ENCODE results near the gene KLHL25.
"Not testable (repeated sequence)": the region's sequence is repeated elsewhere in the genome, so short reads cannot be mapped to it uniquely, and the experiment has no call there.

The KLHL25 gene

DNA sequence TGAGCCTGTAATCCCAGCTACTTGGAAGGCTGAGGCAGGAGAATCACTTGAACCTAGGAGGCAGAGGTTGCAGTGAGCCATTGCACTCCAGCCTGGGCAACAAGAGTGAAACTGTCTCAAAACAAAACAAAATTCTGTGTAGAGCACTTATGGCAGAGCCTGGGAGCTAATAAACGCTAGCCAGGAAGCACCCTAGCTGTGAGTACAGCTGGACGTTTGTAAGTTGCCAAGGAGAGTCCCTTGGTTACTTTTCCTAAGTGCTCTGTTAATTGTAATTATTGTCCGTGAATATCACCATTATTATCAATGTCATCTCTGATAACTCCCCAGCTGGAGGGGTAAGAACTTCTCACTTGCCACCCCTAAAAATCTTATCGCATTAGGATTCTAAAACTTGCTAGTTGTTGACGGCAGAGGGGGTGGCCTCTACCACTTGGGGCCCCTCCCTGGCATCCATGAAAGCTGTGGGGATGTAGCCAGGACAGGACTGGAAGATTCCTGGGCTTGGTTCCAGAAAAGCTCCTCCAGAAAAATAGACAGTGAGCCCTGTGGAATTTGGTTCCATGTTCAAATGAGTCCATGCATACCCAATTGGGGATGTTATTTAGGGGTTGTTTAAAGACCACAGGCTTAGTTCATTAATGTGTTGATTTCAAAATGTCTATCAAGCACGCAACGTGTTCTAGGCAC, 9.9 kb upstream of the KLHL25 start:
- no peak for DNase-seq (ENCODE audit: low spot score)

DNA sequence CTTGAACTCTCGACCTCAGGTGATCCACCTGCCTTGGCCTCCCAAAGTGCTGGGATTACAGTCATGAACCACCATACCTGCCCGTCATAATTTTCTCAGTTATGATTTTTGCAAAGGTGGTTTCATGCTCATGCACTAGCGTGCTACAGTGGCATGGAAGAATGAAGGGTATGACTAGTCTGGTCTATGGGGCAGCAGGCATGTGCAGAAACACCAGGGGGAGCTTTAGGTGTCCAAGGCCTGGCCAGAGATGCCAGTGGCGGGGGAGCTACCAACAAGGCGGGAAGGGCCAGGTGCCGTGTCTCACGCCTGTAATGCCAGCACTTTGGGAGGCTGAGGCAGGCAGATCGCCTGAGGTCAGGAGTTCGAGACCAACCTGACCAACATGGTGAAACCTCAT, 7.9 kb upstream of the KLHL25 start:
- not testable (repeated sequence) for DNase-seq (ENCODE audit: low spot score)

DNA sequence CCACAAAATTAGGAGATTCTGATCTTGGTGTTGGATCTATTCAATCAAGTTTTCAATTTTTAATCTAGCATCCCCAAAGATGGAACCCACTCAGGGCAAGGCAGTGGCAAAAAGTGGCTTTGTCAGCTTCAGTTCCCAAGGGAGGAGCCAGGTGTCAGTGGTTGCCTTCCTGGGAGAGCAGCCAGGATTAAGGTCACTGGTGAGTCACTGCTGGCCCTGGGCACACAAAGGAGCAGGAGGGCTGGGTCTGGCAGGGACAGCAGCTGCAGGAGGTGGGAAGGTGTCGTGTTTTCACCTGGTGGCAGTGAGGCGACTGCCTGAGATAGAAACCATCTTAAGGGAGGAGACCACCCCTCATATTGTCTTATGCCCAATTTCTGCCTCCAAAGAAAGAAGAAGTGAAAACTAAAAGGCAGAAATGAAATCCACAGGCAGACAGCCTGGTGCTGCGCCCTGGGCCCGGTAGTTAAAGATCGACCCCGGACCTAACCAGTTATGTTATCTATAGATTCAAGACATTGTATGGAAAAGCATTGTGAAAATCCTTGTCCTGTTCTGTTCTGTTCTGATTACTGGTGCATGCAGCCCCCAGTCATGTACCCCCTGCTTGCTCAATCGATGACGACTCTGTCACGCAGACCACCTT, 5.9 kb upstream of the KLHL25 start:
- no peak for DNase-seq (ENCODE audit: low spot score)

DNA sequence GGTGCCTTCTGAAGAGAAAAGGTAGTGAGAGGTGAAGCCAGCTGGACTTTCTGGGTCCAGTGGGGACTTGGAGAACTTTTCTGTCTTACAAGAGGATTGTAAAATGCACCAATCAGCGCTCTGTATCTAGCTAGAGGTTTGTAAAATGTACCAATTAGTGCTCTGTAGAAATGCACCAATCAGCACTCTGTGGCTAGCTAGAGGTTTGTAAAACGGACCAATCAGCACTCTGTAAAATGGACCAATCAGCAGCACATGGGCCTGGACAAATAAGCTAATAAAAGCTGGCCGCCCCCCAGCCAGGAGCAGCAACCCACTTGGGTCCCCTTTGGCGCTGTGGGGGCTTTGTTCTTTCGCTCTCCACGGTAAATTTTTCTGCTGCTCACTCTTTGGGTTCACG, 1.6 kb upstream of the KLHL25 start:
- not testable (repeated sequence) for DNase-seq (ENCODE audit: low spot score)

DNA sequence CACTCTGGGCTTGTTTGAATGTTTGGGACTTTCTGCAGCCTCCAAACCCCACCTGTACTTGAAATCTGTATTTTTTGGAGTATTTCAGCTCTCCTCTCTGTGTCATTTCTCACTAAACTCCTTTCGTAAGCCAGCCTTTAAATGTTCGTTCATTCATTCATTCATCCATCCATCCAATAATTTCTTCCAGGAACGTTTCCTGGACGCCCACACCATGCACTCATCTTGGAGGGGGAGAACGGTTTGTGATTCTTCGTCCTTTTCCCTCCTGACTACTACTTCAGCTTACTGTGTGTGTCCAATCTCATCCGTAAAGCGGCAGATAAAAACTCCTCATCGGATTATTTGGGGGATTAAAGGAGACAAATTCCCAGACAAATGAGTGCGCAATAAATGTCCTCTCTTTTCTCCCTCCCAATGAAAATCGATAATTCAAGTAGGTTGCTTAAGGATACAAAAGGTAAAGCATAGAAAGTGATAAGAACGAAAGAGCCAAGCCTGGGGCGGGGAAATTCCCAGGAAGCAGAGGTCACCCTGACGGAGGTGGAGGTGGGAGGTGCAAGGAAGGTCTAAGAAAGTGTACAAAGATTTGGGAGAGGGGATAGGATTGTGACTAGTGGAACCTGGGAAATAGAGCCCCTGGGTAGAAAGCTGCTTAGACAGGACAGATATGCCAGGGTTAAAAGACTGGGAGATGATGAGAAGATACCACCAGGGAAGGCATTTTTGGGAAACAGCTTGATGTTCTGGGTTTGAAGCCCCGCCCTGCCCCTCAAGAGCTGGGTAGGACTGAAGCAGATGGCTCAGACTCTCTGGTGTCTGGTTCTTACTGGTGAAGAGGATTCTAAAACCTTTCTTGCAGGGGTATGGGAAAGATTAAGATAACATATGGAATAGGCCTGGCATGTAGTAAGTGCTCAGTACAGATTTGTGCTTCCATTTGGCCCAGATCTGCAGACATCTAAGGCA, 896 bp upstream of the KLHL25 start:
- DNase-seq (ENCODE audit: low spot score): no peak

DNA sequence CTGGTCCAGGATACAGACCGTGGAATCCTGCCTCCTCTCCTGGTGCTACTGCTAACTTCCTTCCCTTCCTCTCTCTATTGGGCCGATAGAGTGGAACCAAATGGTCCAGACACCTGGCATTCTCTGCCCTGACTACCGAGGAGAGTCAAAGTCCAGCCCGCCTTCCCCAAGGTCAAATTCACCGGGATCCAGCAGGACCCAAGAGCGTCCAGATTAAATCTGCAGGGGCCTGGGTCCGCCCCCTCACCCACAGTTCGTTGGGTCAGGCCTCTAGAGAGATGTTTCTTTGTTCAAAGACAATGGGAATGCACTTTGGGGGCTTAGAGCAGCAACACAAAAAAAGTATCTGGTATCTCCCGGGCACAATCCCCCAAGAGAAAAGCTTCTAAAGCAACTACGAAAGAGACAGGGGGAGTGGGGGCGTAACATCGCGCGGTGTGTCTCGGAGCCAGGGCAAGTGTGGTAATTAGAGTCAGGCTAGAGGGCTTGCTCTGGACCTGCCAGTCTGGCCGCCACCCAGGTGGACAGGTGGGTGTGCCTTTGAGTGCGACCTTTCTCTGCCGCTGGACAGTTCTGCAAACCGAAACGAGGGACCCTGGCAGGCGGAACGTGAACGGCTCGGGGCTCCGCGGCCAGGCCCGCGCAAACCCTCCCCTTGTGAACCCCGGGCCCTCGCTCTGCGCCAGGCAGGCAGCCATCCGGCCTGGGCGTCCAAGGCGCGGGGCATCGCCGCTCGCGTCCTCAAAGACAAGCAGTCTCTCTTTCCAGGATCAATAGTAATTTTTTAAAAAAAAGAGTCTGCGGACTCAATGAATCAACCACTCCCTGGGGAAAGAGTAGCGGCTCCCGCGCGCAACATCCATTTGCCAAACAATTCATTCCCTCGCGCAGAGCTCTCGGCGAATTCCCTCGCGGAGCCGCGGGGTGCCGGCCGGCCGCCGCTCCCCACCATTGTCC, 806 bp downstream of the KLHL25 start:
- no peak for DNase-seq (ENCODE audit: low spot score)

DNA sequence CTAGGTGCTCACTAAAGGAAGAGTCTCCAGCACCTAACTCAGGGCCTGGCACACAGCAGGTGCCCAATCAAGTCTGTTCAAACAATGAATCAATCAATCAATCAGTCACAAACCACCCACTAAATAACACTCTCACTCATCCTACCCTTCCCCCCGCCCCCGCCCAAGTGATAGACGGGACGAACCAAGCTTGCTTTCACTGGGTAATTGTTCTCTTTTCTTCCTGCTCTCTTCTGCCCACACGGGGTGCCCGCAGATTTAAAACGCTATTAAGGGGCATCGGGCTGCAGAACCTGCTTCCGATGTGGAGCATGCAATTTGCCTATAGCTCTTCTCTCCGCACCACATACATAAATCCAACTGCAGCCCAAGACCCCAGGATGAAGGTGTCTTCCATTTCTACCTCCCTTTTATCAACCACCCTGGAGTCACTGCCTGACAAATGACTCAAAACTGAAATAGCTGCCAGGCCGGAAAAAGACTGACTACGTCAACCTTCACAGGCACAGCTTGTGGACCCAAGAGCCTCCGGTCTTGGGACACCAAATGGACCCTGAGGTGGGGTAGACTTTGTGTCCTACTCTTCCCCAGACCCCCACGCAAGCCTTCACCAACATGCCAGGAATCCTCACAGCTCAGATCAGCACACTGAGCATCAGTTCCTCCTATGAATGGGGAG, 1.7 kb downstream of the KLHL25 start:
- DNase-seq (ENCODE audit: low spot score): no peak

DNA sequence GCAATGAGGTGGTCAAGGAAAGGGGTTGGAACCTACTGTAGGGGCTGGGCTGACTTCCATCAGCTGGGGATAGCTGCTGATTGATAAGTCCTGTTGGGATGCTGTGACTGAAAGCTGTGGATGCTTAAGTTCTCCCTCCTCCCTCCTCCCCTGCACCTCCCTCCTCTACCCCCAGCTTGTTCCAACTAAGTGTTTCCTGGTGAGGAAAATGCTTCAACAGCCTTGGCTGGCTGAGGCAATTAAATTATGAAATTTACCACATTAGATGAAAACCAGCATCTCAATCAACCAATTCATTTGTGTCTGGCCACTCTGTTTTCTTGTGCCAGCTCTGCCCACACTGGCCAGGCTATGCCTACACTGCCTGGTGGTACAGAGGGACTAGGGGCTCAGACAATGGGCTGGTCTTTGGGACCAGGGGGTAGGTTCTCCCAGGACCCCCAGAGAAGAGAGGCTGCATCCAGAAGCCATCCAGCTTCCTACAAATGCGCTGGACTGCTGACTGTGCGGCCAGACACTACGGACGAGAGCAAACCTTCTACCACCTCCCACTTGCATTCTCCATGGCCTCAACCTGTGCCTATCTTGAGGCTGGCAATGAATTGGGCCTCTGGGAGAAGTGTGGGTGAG, 2.5 kb downstream of the KLHL25 start:
- no peak for DNase-seq (ENCODE audit: low spot score)

DNA sequence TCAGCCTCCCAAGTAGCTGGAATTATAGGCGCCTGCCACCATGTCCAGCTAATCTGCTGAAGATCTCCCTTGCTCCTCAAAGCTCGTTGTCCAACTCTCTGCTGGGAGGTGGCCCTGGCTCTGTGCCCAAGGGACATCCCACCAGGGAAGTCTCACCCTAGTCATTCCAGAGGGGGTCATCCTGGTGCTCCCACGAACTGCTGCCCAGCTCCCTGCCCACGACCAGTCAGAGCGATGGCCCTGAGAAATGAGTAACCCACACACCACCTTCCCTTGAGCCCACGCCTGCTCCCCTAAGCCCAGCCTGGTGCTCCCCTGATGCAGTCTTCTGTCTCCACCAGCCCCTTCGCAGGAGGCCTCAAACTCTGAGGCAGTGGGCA, 5.2 kb downstream of the KLHL25 start:
- DNase-seq (ENCODE audit: low spot score): no peak

DNA sequence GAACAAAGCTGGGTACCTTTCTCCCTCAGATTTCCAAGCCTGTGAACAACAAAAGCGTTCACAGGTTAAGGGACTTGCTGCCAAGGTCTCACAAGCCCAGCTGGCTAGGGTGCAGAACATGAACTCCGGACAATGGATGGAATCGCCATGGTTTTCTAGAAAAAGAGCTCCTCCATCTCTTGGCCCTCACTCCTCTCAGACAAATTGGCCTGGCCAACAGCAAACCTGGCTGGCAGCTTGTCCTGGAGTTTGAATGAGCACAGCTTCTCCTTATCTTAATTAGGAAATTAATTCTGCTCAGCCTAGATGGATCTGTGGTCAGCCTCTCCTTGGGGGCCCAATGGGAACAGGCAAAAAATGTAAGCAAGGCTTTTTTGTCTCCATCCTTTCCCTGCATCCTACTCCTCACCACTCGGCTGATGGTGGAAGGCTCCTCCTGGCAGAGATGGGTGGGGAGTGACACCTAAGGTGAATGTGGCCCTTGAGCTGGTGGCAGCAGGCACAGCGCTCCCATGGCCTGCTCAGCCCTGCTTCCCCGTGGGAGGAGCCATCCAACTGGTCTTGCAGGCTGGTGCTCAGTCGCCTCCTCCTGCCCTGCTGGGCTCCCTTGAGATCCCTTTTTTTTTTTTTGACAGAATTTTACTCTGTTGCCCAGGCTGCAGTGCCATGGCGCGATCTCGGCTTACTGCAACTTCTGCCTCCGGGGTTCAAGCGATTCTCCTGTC, 5.8 kb downstream of the KLHL25 start:
- no peak for DNase-seq (ENCODE audit: low spot score)

DNA sequence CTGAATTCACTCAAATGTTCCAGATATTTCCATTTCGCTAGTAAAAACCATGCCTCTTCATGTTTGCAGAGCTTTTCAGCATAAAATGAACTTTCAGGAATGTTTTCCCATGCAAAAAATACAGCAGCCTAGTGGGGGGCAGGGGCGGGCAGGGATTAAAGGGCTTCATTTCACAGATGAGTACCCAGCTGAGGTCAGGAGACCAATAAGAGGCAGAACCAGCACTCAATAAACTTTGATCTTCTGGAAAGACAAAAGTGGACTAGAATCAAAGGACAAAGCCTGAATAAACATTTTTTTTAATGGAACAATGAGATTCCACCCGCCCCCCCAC, 8.0 kb downstream of the KLHL25 start:
- DNase-seq (ENCODE audit: low spot score): no peak

DNA sequence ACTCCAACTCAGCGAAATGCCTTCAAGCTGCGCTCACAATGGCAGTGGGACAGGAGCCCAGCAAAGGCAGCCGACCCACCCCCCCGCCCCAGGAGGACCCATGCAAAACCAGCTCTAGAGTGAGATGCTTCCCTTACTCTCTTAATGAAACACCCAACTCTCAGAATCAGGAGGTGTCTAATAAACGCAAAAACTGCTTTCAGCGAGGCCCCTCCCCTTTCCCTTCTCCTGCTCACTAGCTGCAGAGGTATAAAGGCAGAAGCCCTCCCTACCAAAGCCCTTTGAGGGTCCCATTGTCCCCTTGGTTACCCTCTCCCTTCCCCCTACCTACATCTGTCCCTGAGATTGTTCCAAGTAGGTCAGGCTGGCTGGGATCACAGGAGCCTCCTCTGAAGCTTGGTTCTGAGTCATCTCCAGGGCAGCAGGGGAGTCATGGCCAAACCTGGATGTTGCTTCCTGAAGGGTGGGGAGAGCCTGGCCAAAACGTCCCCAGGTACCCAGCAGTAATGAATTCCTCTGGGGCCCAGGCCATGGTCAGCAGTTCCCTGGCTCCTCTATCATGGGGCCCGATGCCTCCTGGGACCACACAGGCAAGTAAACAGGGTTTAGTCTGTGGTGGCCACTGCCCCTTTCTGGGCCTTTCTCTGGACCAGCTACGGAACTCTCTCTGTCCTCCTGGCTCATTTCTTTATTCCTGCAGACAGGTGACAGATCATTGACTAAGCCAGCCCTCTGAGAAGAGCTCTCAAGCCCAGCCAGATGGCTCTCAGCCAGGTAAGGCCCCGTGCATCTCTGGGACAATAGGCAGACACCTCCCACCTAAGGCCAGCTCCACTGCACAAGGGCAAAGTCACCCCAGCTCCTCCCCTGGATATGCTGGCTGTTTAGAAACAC, 8.6 kb downstream of the KLHL25 start:
- no peak for DNase-seq (ENCODE audit: low spot score)

DNA sequence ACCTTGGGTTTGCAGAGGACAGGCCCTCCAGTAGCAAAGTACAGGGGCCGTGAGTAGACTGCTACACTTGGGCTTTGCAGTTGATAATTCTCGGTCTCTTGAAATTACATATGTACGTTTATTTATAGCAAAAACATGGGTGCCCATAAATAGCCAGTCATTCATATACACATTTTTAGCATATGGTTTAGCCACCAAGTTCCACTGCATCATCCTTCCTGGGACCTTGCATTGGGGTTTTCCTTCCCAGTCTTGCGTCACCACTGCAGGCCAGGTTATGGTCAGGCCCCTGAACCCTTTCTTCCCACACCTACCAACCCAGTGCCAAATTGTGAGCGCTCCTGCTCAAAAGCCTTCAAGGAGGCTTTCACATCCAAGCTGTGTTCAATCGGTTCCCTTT, 12.7 kb downstream of the KLHL25 start:
- DNase-seq (ENCODE audit: low spot score): no peak

DNA sequence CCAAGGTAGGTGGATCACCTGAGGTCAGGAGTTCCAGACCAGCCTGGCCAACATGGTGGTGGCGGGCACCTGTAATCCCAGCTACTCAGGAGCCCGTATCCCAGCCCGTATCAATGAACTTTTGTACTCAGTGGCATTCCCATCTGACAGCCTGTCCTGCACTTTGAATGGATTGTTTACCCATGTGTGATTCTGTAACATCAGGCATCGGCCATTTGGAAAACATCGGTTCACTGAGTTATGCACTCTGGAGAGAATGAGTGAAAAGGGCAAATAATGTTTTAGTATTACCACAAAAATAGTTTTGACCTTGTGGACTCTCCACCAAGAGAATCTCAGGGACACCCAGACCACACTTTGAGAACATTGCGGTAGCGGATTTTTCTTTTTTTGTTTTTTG, 13.6 kb downstream of the KLHL25 start:
- DNase-seq (ENCODE audit: low spot score): no peak

DNA sequence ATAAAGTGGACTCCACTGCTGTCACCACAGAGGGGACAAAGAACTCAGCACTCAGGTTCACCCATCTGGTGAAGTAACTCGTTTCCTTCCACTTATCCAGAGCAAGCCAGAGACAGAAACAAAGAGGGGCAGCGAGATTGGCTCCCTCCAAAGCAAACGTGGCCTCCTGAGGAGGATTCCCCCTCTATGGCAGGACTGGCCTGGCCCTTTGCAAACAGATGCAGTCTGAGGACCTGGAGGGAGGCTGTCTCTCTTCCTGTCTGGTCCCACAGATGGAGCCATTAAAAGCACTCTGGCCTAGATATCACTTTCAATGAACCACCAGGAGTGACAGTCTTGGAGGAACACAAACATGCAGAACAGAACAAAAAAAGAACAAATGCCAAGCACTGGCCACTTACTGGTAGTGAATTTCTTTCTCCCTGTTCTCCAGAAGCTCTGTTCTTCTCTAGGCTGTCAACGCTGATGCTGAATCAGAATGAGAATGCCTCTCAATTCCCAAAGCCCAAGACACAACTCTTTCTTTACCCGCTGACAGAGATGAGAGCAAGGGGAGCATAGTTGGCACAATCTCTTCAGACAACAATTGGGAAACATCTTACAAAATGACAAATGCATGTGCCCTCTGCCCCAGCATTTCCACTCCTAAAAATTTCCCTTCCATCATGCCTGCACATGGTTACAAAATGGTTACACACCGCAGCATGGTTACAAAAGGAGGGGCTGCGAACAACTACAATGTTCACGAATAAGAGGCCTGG, 14.3 kb downstream of the KLHL25 start:
- DNase-seq (ENCODE audit: low spot score): no peak

DNA sequence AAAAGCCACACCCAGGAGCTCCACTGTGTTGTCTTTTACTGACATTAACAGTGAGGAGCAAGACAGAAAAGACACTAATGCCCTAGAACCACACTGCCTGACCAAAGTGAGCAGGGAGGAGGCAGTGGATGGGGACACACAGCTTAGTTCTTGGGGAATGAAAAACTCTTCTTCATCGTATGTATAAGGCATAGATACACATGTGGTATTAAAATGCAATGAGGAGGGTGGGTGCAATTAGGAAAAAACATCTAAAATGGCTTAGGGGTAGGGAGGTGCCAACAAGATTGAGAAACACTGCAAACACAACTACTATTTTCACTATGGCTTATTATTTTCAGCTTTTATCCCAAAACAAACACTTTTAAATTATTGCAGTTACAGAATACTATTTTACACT, 15.5 kb downstream of the KLHL25 start:
- DNase-seq (ENCODE audit: low spot score): no peak

DNA sequence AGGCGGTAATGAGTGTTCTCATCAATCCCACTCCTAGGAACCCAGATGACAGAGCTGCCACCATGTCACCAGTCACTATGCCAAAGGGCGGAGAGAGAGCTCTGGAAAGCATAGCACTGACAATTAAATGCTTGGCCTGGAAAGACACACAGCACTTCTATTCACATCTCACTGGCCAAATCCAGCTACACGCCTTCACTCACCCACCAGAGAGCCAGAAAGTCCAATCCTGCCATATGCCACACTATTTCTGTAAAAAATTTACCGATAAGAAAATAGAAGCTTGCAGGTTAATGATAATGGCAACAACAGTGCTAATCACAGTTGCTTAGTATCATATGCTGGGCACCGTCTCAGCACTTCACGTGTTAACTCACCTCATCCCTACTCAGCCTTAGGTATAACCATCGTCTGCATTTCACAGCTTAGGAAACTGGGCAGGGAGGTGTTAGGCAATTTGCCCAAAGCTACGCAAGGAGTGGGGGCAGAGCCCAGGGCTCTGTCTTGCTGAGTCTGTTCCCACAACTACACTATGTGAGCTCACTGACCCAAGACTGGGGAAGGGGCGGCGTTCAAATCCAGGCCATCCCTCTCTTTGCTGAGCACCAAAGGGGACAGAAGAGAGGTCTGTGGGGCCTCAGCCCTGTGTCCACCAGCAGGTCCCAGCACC, 16.5 kb downstream of the KLHL25 start:
- DNase-seq (ENCODE audit: low spot score): no peak
